NCI-H2196 treated with DMSO at 0.1 percent for 48 hours (cell line): Measurements from ENCODE around the gene GNAQ.
A peak's percentile ranks its signal among the peaks of the same experiment; 100 is the strongest.
"Not testable (repeated sequence)": the region's sequence is repeated elsewhere in the genome, so short reads cannot be mapped to it uniquely, and the experiment has no call there.

Experiments used
- DNase-seq: peaks from one replicate; lab custom pipeline; 2025; ENCODE audit not compliant: unreplicated experiment; lab: John Stamatoyannopoulos, UW

GNAQ gene

GRCh38 chr9:77798140-77798539 is 233.5 kb downstream of the GNAQ start:
- no peak for DNase-seq

GRCh38 chr9:77794985-77795384 is 236.6 kb downstream of the GNAQ start:
- no peak for DNase-seq

GRCh38 chr9:77793849-77794248 is 237.8 kb downstream of the GNAQ start:
- no peak for DNase-seq

DNA sequence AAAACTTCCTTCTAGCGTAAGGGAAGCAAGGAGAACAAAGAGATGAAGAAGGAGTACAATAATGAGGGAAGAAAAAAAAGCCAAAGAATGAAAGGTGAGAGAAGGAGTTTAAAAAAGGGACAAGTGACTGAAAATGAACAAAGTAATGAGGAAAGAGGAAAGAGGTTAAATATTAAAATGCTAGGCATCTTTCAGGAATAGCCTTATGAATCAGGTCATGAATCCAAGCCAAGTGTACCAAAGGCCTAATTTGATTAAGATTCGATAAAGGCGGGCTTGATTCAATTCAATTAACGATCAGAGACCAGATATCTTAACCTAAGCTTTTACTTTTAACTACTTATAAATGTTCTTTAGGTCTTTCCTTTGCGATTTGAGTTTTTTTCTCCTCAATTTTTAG is 241.7 kb downstream of the GNAQ start:
- no peak for DNase-seq

DNA sequence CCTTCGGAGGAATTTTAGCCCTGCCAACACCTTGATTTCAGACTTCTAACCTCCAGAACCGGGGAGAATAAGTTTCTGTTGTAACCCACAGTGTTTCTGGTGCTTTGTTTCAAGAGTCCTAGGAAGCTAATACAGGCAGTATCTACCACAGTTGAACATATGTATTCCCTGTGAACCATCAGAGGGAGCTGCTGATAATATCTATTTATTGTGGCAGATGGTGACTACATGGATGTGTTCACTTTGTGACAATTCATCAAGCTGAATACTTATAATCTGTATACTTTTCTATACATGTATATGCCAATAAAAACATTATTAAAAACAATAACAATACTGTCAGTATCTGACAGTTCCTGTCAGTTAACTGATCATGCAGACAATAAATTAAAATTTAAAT is 246.3 kb downstream of the GNAQ start:
- no peak for DNase-seq

DNA sequence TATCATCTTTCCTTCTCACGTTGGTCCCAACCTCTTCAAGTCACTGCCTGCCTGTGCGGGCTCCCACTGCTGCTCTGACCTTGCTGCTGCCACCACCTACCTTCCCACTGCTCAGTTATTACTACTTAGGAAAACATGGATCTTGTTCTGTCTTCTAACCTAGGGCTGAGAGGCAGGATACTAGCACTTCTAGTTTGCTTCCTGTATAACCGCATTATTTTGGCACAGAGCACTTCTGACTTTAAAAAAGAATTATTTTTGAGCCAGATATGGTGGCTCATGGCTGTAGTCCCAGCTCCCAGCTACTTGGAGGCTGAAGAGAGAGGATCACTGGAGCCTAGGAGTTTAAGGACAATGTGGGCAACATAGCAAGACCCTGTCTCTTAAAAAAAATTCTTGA is 248.1 kb downstream of the GNAQ start:
- no peak for DNase-seq

DNA sequence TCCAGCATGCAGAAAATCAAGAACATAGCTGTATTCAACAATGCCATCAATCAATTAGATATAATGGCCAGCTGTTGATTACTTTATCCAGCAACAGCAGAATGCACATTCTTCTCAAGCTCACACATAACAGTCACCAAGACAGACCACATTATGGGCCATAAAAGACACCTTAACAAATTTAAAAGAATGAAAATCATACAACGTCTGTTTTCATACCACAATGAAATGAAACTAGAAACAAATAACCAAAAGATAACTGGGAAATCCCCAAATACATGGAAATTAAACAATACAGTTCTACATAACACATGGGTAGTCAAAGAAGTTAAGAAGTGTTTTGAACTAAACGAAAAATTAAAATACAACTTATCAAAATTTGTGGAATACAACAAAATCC is 252.6 kb downstream of the GNAQ start:
- DNase-seq = no peak

DNA sequence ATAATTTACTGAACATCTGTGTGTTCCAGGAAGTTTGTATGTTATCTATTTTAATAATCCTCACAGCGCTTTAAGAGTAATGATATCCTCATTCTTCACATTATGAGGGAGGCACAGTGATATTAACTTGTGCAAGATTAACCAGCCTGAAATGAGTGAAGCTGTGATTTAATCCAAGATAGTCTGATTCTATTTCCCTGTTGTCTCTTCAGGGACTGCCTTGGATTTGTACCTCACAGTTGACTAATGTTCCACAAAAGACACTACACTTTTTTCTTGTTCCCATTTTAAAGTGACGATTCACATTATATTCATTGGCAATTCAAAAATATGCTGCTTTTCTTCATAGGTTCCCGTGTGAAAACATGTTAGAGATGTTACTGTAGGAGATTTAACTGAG is 258.2 kb downstream of the GNAQ start:
- no peak for DNase-seq

- no peak for DNase-seq
Measured at GRCh38 chr9:77772646-77773045, 259.0 kb downstream of the GNAQ start.

DNA sequence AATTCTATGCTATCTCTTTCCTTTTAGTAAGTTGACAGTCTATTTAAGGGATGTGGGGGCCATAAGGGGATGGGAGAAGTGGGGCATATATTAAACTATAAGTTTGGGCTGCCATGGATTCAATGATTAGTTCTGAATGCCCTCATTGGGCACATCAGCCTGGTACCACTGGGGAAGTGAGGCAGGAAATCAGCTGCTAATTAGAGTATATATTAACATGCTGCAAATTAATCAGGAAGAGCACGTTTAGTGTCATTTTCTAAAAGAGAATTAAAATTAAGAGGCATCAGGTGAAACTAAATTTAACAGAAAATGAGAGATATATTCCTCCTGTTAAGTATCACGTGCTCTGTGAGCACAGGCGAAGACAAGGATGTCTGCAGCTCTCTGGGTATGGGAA is 260.4 kb downstream of the GNAQ start:
- no peak for DNase-seq

GRCh38 chr9:77770340-77770739 is 261.3 kb downstream of the GNAQ start:
- no peak for DNase-seq

GRCh38 chr9:77769246-77769645 is 262.4 kb downstream of the GNAQ start:
- no peak for DNase-seq

DNA sequence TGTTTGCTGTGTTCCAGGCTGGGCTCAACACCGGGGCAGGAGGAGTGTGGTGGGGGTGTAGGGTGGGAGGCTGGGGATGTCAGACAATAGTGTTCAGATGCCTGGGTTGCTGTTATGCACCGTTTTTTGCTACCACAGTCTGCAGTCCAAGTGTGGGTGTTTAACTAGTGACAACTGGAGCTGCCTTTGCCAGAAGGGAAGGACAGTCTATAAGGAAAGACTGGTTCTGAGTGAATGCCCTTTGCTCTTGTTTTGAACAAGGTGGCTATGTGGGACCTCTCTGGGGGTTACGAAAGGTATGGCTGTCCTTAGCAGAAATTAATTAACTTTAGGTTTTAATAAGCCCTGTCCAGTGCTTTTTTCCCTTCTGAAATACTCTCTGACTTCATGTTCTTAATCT is 265.0 kb downstream of the GNAQ start:
- DNase-seq = no peak

GRCh38 chr9:77765781-77766259 is 265.8 kb downstream of the GNAQ start:
- no peak for DNase-seq

DNA sequence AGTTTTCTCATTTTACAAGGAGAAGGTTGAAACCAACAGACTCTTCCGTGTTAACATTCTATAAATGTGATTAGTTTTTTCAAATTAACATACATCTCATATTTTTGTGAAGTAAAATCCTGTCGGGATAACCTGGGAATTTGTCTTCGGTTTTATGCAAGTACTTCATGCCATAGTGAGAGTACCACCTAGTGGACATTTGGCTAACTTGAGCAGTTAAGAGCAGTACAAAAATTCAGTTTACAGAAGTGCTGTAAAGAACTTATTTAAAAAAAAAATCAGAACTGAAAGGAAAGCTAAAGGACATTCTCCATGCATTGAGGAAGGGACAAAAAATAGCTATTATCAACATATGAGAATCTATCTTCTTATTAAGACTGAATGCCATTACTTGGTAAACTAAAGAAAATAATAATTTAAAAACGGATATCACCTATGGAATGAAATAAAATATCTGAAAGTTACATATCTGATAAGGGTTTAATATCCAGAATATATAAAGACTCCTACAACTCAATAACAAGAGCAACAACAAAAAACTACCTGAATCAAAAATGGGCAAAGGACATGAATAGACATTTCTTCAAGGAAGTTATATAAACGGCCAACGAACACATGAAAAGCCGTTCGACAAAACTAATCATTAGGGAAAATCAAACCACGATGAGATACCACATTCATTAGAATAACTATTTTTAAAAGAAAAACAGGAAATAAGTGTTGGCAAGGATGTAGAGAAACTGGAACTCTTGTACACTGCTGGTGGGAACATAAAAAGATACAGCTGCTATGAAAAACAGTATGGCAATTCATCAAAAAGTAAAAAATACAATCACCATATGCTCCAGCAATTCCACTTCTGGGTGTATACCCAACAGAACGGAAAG is 266.5 kb downstream of the GNAQ start:
- no peak for DNase-seq

GRCh38 chr9:77763566-77763965 is 268.0 kb downstream of the GNAQ start:
- DNase-seq = no peak

DNA sequence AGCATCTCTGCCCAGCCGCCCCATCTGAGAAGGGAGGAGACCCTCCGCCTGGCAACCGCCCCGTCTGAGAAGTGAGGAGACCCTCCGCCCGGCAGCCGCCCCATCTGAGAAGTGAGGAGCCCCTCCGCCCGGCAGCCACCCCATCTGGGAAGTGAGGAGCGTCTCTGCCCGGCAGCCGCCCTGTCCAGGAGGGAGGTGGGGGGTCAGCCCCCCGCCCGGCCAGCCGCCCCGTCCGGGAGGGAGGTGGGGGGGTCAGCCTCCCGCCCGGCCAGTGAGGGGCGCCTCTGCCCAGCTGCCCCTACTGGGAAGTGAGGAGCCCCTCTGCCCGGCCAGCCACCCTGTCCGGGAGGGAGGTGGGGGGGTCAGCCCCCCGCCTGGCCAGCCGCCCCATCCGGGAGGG is 270.7 kb downstream of the GNAQ start:
- not testable (repeated sequence) for DNase-seq

GRCh38 chr9:77759391-77759790 is 272.2 kb downstream of the GNAQ start:
- DNase-seq = no peak

DNA sequence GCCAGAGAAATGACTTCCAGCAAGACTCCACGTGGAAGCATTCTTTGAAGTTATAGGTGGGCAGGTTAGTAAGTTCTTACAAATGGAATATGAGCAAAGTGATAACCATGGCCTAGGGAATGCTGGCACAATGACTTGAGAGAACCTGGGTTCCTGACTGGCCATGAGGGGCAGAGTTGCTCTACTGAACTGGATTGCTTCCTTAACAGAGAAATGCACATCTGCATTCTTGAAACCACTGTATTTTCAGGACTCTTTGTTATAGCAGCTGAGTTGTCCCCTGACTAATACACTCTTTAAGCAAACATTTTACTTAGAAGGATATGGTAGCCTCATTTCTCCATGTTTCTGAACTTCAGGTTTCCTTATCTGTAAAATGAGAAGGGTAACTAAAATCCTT is 275.2 kb downstream of the GNAQ start:
- no peak for DNase-seq

GRCh38 chr9:77753180-77753579 is 278.4 kb downstream of the GNAQ start:
- no peak for DNase-seq

GRCh38 chr9:77752554-77752953 is 279.1 kb downstream of the GNAQ start:
- no peak for DNase-seq

- DNase-seq = peak; percentile 82
Measured at GRCh38 chr9:77751341-77752091, 280.1 kb downstream of the GNAQ start.
